Keratinocyte (primary cell): ENCODE results near the gene CDKN2AIP. TPM values are rescaled to one million over a fixed set of nuclear protein-coding genes. Genes with fewer than 3 reads are reported as not detected.

ENCODE experiments used
- DNase-seq: peaks from one replicate; pipeline ENCODE4 v3.0.0-alpha.2; 2011; ENCODE audit warnings: low read depth, missing footprints, low spot score
- FAIRE-seq: peaks from 2 replicates; lab custom pipeline; 2011; peaks lifted over from hg19 to GRCh38; lab: Jason Lieb, UNC
- H2AFZ ChIP-seq: 2 replicates; pipeline ENCODE4 v1.6.0; 2012; ENCODE audit warnings: low read length, control low read depth, inconsistent platforms; ENCODE audit not compliant: control insufficient read depth
- H3K27ac ChIP-seq: 2 replicates; pipeline ENCODE4 v1.5.1; 2011; ENCODE audit warnings: low read length; ENCODE audit not compliant: control insufficient read depth, insufficient read depth
- H3K27me3 ChIP-seq: 3 replicates; pipeline ENCODE4 v1.6.0; 2011; ENCODE audit warnings: low read length; ENCODE audit not compliant: control insufficient read depth, insufficient read depth; ENCODE audit errors: extremely low read depth
- H3K36me3 ChIP-seq, 2 experiments: 2 replicates in 1 of 2; 3 replicates in 1 of 2; pipeline ENCODE4 v1.5.1; 2011; ENCODE audit warnings: low read length in 2 of 2, mild to moderate bottlenecking in 1 of 2; ENCODE audit not compliant: control insufficient read depth in 2 of 2, insufficient read depth in 2 of 2; ENCODE audit errors: extremely low read depth in 1 of 2
- H3K4me1 ChIP-seq: 3 replicates; pipeline ENCODE4 v1.5.1; 2011; ENCODE audit warnings: low read length; ENCODE audit not compliant: control insufficient read depth, insufficient read depth; ENCODE audit errors: extremely low read depth
- H3K4me2 ChIP-seq: 3 replicates; pipeline ENCODE4 v1.6.0; 2011; ENCODE audit warnings: low read depth, low read length; ENCODE audit not compliant: control insufficient read depth, insufficient read depth; ENCODE audit errors: extremely low read depth
- H3K4me3 ChIP-seq, 3 experiments: fragments of 200-600 bp in 1 of 3; sonication (generic) in 1 of 3; 2 replicates in 2 of 3; 3 replicates in 1 of 3; pipeline ENCODE4 v1.5.1; 2011 to 2016; ENCODE audit warnings: low read length in 3 of 3, mild to moderate bottlenecking in 3 of 3, control low read depth in 2 of 3, inconsistent platforms in 1 of 3, low read depth in 1 of 3, mixed read lengths in 1 of 3, mixed run types in 1 of 3, moderate library complexity in 1 of 3; ENCODE audit not compliant: control insufficient read depth in 2 of 3, insufficient read depth in 2 of 3; ENCODE audit errors: extremely low read depth in 1 of 3
- H3K79me2 ChIP-seq: 2 replicates; pipeline ENCODE4 v1.6.0; 2012; ENCODE audit warnings: low read length; ENCODE audit not compliant: control insufficient read depth, insufficient read depth
- H3K9ac ChIP-seq: 3 replicates; pipeline ENCODE4 v1.6.0; 2011; ENCODE audit warnings: low read length; ENCODE audit not compliant: control insufficient read depth, insufficient read depth; ENCODE audit errors: extremely low read depth
- H3K9me1 ChIP-seq: 3 replicates; pipeline ENCODE4 v1.6.0; 2011; ENCODE audit warnings: low read length; ENCODE audit not compliant: control insufficient read depth, insufficient read depth; ENCODE audit errors: extremely low read depth
- H3K9me3 ChIP-seq: 2 replicates; pipeline ENCODE4 v1.5.1; 2012; ENCODE audit warnings: low read depth, low read length; ENCODE audit not compliant: control insufficient read depth
- H4K20me1 ChIP-seq: 3 replicates; pipeline ENCODE4 v1.6.0; 2011; ENCODE audit warnings: low read length; ENCODE audit not compliant: control insufficient read depth, insufficient read depth; ENCODE audit errors: extremely low read depth
- CTCF ChIP-seq, 3 experiments: IDR thresholded peaks in 1 of 3; conservative IDR thresholded peaks in 1 of 3; optimal IDR thresholded peaks in 1 of 3; 2 replicates in 2 of 3; 3 replicates in 1 of 3; pipeline versions ENCODE3 to v1.5.1; 2011; ENCODE audit warnings: low read length in 3 of 3, mild to moderate bottlenecking in 3 of 3, moderate library complexity in 2 of 3, control low read depth in 1 of 3, inconsistent platforms in 1 of 3; ENCODE audit not compliant: insufficient read depth in 2 of 3; ENCODE audit errors: extremely low read depth in 1 of 3
- EZH2 ChIP-seq: IDR thresholded peaks from one replicate; pipeline ENCODE4 v1.6.1; 2012; ENCODE audit warnings: inconsistent platforms, mild to moderate bottlenecking, low read length, moderate library complexity
- dilution Hi-C: fragments of 300-500 bp; cut with MboI; formaldehyde crosslinking; loops from one replicate; pipeline ENCODE4 v1.7.0; 2020; ENCODE audit warnings: low sequenced_read_pairs; ENCODE audit not compliant: extremely low pct_ligation_motif_present
- polyA plus RNA-seq, 5 experiments: library from polyadenylated mRNA; depleted of rRNA in 3 of 5; stranded (reverse) in 3 of 5; stranded (forward) in 1 of 5; unstranded in 1 of 5; fragments of >200 nt; gene quantifications; 1 replicate in 1 of 5; 2 replicates in 3 of 5; 3 replicates in 1 of 5; pipeline versions ENCODE4 v1.2.1 to v1.2.3, GENCODE V29; 2011 to 2012; ENCODE audit warnings: missing spikeins in 2 of 5, low read depth in 1 of 5, low replicate concordance in 1 of 5

The CDKN2AIP gene
- polyA plus RNA-seq, 1 donor (not counting 4 experiments of a cell fraction or from before 2014, with no cell fraction given) = 13.6 TPM

- H3K27me3 ChIP-seq = no peaks in the 10 kb centered on the region
- no peaks in the 10 kb centered on the region for H3K9me1 ChIP-seq
- peak overlapping the region in 1 of 3 experiments; percentile 10 for H3K4me3 ChIP-seq
- H3K79me2 ChIP-seq = no peaks in the 10 kb centered on the region
- no peaks in the 10 kb centered on the region for H3K36me3 ChIP-seq
- FAIRE-seq = peak; percentile 66
- no peaks in the 10 kb centered on the region for H4K20me1 ChIP-seq
- H3K4me2 ChIP-seq = peak overlapping the region; percentile 27
- H3K9ac ChIP-seq = no peak overlapping the region
- dilution Hi-C loops = no loop called here
- peak overlapping the region; percentile 88 for H3K27ac ChIP-seq
- no peak for TF ChIP-seq EZH2
- no peak for TF ChIP-seq CTCF (optimal IDR thresholded peaks at IDR 0.05 in 1 of 3, IDR thresholded peaks at IDR 0.05 in 1 of 3, conservative IDR thresholded peaks at IDR 0.05 in 1 of 3; ENCODE audit: extremely low read depth in 1 of 3, insufficient read depth in 2 of 3, low read length in 3 of 3)
- no peak overlapping the region for H2AFZ ChIP-seq
- H3K4me1 ChIP-seq = peaks cover 24% of the 10 kb centered on the region
- no peaks in the 10 kb centered on the region for H3K9me3 ChIP-seq
- DNase-seq = no peak
Observed at GRCh38 chr4:183468210-183469095, 24.0 kb downstream of the CDKN2AIP start.

- Histone ChIP-seq H3K9me1 (no peaks in the 10 kb centered on the region), H3K4me1 (peaks cover 24% of the 10 kb centered on the region), H3K4me2 (peak overlapping the region; percentile 31), H3K36me3 (no peaks in the 10 kb centered on the region), H3K9ac (peak overlapping the region; percentile 47), H2AFZ (no peak overlapping the region), H3K27ac (peak overlapping the region; percentile 88), H3K79me2 (no peaks in the 10 kb centered on the region), H4K20me1 (no peaks in the 10 kb centered on the region), H3K4me3 (no peak overlapping the region), H3K9me3 (no peaks in the 10 kb centered on the region), H3K27me3 (no peaks in the 10 kb centered on the region)
- FAIRE-seq = no peak
- DNase-seq = no peak
- dilution Hi-C loops = no loop called here
- TF ChIP-seq EZH2 = no peak
- TF ChIP-seq CTCF (optimal IDR thresholded peaks at IDR 0.05 in 1 of 3, IDR thresholded peaks at IDR 0.05 in 1 of 3, conservative IDR thresholded peaks at IDR 0.05 in 1 of 3; ENCODE audit: extremely low read depth in 1 of 3, insufficient read depth in 2 of 3, low read length in 3 of 3) = no peak
Observed at GRCh38 chr4:183469285-183469684, 24.8 kb downstream of the CDKN2AIP start.
